OCI-LY7 (cell line): ENCODE measurements around the gene LRRC2. TPM values are rescaled to one million over a fixed set of nuclear protein-coding genes. Genes with fewer than 3 reads are reported as not detected.
"Not testable (repeated sequence)": the region's sequence is repeated elsewhere in the genome, so short reads cannot be mapped to it uniquely, and the experiment has no call there.

ENCODE experiments used
- BruUV-seq: library from RNA; stranded (reverse); fragments of 400-500 nt; replicated peaks from 2 replicates; lab custom pipeline; 2021; lab: Mats Ljungman, UMichigan
- CTCF ChIA-PET: fragments of 300-600 bp; sonication (Branson Sonifier 250); formaldehyde crosslinking; loops from one replicate; lab custom pipeline; 2022; ENCODE audit warnings: antibody characterized with exemption; ENCODE audit not compliant: unreplicated experiment; lab: Charles Lee
- POLR2A ChIA-PET: fragments of 300-600 bp; sonication (Branson Sonifier 250); formaldehyde crosslinking; loops from one replicate; lab custom pipeline; 2022; ENCODE audit warnings: antibody characterized with exemption; lab: Charles Lee
- DNase-seq: peaks from one replicate; pipeline ENCODE4 v3.0.0-alpha.2; 2015; ENCODE audit warnings: low spot score
- H2AFZ ChIP-seq: fragments of 200-600 bp; sonication (generic), shearing (Covaris generic); 2 replicates; pipeline ENCODE4 v1.6.1; 2014; ENCODE audit warnings: mild to moderate bottlenecking, antibody characterized with exemption, low read length, moderate library complexity
- H3K27ac ChIP-seq: fragments of 200-600 bp; sonication (generic); 2 replicates; pipeline ENCODE4 v1.5.1; 2014; ENCODE audit warnings: mixed run types, low read depth, mild to moderate bottlenecking, moderate library complexity, low read length, inconsistent platforms; ENCODE audit not compliant: poor library complexity, severe bottlenecking
- H3K36me3 ChIP-seq: fragments of 200-600 bp; sonication (generic); 2 replicates; pipeline ENCODE4 v1.6.1; 2014; ENCODE audit warnings: mild to moderate bottlenecking, antibody characterized with exemption, low read length, moderate library complexity, mixed read lengths; ENCODE audit not compliant: insufficient read depth
- H3K4me1 ChIP-seq: fragments of 200-600 bp; sonication (generic); 2 replicates; pipeline ENCODE4 v1.5.1; 2014; ENCODE audit warnings: mild to moderate bottlenecking, low read length; ENCODE audit not compliant: insufficient read depth, poor library complexity, severe bottlenecking
- H3K4me2 ChIP-seq: fragments of 200-600 bp; sonication (generic); 2 replicates; pipeline ENCODE4 v1.6.1; 2014; ENCODE audit warnings: mild to moderate bottlenecking, low read length
- H3K4me3 ChIP-seq: fragments of 200-600 bp; sonication (generic); 2 replicates; pipeline ENCODE4 v1.5.1; 2014; ENCODE audit warnings: mild to moderate bottlenecking, low read depth, low read length; ENCODE audit not compliant: poor library complexity, severe bottlenecking
- H3K79me2 ChIP-seq: fragments of 200-600 bp; sonication (generic); 2 replicates; pipeline ENCODE4 v1.6.1; 2016; ENCODE audit warnings: low read depth, mild to moderate bottlenecking, low read length, moderate library complexity, mixed read lengths; ENCODE audit not compliant: insufficient read depth
- H3K9me2 ChIP-seq: fragments of 200-600 bp; sonication (generic); 2 replicates; pipeline ENCODE4 v1.6.1; 2016; ENCODE audit warnings: mild to moderate bottlenecking, low read length, mixed read lengths; ENCODE audit not compliant: insufficient read depth
- H3K9me3 ChIP-seq: fragments of 200-600 bp; sonication (generic); 2 replicates; pipeline ENCODE4 v1.6.1; 2014; ENCODE audit warnings: mild to moderate bottlenecking, mixed run types, low read length, mixed read lengths
- H4K20me1 ChIP-seq: fragments of 200-600 bp; sonication (generic); 2 replicates; pipeline ENCODE4 v1.6.1; 2014; ENCODE audit warnings: mild to moderate bottlenecking, antibody characterized with exemption, low read length, moderate library complexity, mixed read lengths; ENCODE audit not compliant: insufficient read depth
- CTCF ChIP-seq: fragments of 200-600 bp; sonication (generic); conservative IDR thresholded peaks from 2 replicates; pipeline ENCODE4 v1.5.1; 2014; ENCODE audit warnings: mild to moderate bottlenecking, antibody characterized with exemption, low read length, moderate library complexity, mixed read lengths
- EZH2phosphoT487 ChIP-seq: fragments of 200-600 bp; sonication (generic); IDR thresholded peaks from 2 replicates; pipeline ENCODE4 v1.6.1; 2018; ENCODE audit warnings: low read depth, borderline replicate concordance, mild to moderate bottlenecking, mixed run types, antibody characterized with exemption, low read length, moderate library complexity, mixed read lengths
- intact Hi-C: fragments of 100-400 bp; cut with micrococcal nuclease; formaldehyde crosslinking; loops from one replicate; pipeline ENCODE4 v1.10.0; 2022; ENCODE audit not compliant: unreplicated experiment
- total RNA-seq, 2 experiments: library from RNA; depleted of rRNA in 1 of 2; stranded (reverse); fragments of >200 nt in 1 of 2; shearing (Covaris generic) in 1 of 2; gene quantifications; 2 replicates each; pipeline ENCODE4 v1.2.3, GENCODE V29; 2014 to 2022

The LRRC2 gene
- total RNA-seq, 2 experiments from 2014 or later: 1.9 to 2.0 TPM

GRCh38 chr3:46593274-46593862, 27.3 kb upstream of the LRRC2 start:
- Histone ChIP-seq H3K4me2 (no peak overlapping the region), H3K4me3 (no peak overlapping the region), H3K79me2 (no peaks in the 10 kb centered on the region), H3K27ac (no peak overlapping the region), H3K9me2 (no peaks in the 10 kb centered on the region), H3K36me3 (no peaks in the 10 kb centered on the region), H3K4me1 (no peaks in the 10 kb centered on the region), H3K9me3 (no peaks in the 10 kb centered on the region), H2AFZ (no peak overlapping the region), H4K20me1 (no peaks in the 10 kb centered on the region)
- TF ChIP-seq EZH2phosphoT487 (no peak), CTCF (no peak)
- DNase-seq: no peak
- ChIA-PET CTCF (no interaction called here), POLR2A (interaction anchor here (0.7 kb wide), 1 partner anchor 218 kb away, joined by 3 read pairs; no protein-coding TSS in a partner anchor)
- intact Hi-C loops: no loop called here
- BruUV-seq: no TSS peak

GRCh38 chr3:46587268-46587667, 21.2 kb upstream of the LRRC2 start:
- H4K20me1 ChIP-seq, H3K4me2 ChIP-seq, H2AFZ ChIP-seq, intact Hi-C loops, POLR2A ChIA-PET, H3K4me1 ChIP-seq, H3K4me3 ChIP-seq, DNase-seq, H3K27ac ChIP-seq, BruUV-seq, H3K9me3 ChIP-seq, CTCF ChIA-PET, H3K9me2 ChIP-seq, H3K79me2 ChIP-seq, H3K36me3 ChIP-seq: not testable (repeated sequence)

GRCh38 chr3:46586738-46587246, 20.7 kb upstream of the LRRC2 start:
- Histone ChIP-seq H3K36me3 (no peaks in the 10 kb centered on the region), H3K4me3 (no peak overlapping the region), H3K9me2 (no peaks in the 10 kb centered on the region), H3K4me2 (no peak overlapping the region), H4K20me1 (no peaks in the 10 kb centered on the region), H3K4me1 (no peaks in the 10 kb centered on the region), H3K9me3 (no peaks in the 10 kb centered on the region), H3K27ac (no peak overlapping the region), H2AFZ (no peak overlapping the region), H3K79me2 (no peaks in the 10 kb centered on the region)
- CTCF ChIA-PET: no interaction called here
- DNase-seq: no peak
- TF ChIP-seq CTCF (no peak), EZH2phosphoT487 (no peak)
- no TSS peak for BruUV-seq
- POLR2A ChIA-PET: interaction anchor here (1.1 to 1.3 kb wide), 2 partner anchors 17 to 110 kb away, joined by 3 read pairs; no protein-coding TSS in a partner anchor
- intact Hi-C loops: no loop called here
